NCI-H187 treated with DMSO at 0.1 percent for 48 hours (cell line): ENCODE measurements around the gene HS3ST4.
"Not testable (repeated sequence)": the region's sequence is repeated elsewhere in the genome, so short reads cannot be mapped to it uniquely, and the experiment has no call there.

Source experiments
- DNase-seq: peaks from one replicate; lab custom pipeline; 2025; lab: John Stamatoyannopoulos, UW

The HS3ST4 gene

DNA sequence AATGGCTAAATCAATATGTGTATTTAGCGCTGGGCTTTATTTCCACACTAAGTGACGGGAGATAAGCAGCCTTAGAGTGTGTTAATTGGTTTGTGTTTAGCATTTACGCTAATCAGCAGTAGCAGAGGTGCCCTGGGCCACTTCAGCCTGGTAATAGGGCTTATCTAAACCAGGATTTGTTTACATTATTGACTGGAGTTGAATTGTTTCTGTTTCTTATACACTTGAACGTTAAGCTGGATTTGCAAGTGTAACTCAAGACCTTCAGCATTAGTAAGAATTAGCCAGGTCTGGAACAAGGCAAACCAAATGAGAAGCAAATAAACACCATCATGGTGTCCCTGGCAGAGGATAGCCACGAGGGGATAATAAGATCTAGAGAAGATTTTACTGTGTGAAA lies 313.6 kb downstream of the HS3ST4 start:
- DNase-seq: no peak

GRCh38 chr16:26012376-26012775 lies 320.6 kb downstream of the HS3ST4 start:
- DNase-seq: no peak

DNA sequence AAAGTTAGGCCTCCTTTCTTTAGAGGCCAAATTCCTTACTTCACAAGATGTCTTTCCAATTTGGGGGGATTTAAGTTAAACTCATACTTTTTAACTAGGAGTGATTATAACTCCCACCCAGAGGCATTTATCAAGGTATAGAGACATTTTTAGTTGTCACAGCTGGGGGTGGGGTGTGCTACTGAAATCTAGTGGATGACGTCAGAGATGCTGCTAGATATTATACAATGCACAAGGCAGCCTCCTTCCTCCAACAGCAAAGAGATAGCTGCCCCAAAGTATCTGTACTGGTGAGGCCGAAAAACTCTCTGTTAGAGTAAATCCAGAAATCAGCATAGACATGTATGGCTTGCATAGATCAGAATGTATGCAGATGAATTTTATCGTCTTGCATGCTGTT lies 324.0 kb downstream of the HS3ST4 start:
- no peak for DNase-seq

GRCh38 chr16:26016989-26017388 lies 325.2 kb downstream of the HS3ST4 start:
- no peak for DNase-seq

DNA sequence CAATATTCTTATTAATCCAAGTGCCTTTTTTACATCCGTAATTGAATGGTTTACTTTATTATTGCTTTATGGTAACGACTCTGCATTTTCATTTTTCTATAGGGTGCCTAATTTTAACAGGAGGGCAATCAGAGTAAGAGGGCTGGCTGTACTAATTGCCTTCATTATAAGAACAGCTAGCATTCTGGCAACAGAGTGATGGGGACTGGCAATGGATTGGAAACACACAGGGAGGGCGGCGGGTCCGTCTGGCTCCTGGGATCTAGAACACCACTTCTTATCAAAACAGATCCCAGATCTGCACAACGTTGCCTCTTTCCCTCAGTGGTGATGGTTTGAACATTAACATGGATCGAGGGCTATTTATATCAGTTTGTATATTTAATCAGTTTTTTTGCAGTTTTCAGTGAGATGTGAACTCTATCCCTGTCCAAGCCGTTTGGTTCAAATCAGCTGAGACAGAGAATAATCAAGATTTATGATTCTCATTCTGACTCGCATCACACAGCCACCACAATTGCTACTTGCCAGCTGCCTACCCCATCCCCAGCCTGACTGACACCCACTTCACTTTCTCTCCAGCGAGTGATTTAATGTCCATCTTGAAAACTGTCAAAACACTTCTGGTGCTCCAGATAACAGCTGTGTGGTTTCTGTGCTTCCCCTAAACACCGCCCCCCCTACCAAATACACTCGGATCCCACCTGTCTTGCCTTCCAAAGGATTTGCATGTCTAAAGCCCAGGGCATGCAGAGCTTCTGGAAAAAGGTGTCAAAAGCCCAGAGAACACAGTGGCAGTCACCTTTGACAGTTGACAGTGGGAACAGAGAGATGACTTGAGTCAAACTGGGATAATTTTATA lies 327.9 kb downstream of the HS3ST4 start:
- DNase-seq: peak; percentile 50

DNA sequence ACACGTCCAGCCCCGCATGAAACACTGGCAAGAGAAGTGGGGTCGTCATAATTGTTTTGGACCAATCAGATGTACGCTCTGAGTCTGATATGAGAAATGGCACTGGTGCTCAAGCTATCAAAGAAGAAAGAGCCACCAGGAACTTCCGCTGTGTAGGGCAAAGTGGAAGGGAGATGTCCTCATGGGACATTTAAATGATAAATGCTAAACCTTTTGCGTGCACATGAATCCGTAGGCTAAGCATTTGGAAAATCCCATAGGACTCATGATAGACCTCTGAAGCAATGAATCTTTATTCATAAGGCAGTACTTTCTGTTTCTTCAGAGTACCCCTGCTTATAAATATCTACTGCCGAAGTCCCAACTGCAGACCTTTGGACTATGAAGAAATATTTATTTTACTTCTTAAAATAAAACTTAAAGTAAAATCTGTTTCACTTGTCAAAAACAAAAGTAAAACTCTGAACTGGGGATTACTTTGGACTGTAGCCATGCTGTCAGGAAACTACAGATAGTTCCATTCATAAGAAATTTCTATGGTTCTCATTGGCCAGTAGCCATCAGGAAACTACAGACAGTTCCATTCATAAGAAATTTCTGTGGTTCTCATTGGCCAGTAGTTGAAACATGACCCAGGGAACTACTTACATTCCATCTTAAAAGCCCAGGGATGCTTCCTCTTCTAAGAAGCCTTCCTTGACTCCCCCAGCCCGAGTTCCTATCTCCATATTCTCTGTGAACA lies 335.1 kb downstream of the HS3ST4 start:
- DNase-seq: no peak

DNA sequence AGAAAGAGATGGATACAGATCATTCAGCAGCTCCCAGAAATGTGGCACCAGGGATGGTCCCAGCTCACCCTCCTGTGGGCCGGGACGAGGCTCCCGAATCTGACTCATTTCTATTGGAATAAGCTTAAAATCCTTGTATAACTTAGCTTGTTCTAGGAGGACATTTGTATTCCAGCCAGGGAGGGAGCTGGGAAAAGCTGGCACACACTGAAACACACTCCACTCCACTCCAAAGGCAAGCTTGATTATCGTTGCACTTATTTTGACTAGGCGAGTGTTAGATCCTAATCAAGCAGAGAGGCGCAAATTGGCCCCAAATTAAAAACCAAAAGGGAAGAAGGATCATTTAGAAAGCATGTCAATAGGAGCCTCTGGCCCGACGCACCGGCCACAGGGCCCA lies 339.5 kb downstream of the HS3ST4 start:
- no peak for DNase-seq

GRCh38 chr16:26032661-26033060 lies 340.9 kb downstream of the HS3ST4 start:
- not testable (repeated sequence) for DNase-seq

GRCh38 chr16:26041952-26042668 lies 350.4 kb downstream of the HS3ST4 start:
- DNase-seq: no peak

DNA sequence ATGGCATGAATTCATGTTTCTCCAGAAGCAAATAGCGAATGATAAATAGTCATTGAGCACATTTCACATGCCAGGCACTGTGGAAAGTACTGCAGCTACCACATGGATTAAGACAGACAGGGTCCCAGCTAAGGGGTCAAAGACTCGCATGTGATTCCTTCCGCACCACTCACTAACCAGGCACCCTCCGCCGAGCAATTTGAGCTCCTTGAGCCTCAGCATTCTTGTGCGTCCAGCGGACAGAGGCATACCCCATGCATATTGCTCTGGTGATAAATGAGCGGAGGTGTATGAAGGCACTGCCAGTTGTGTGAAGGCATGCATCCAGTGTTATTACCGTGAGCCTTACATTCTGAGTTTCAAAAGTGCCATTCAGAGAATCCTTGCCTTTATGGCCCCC lies 358.7 kb downstream of the HS3ST4 start:
- DNase-seq: no peak

DNA sequence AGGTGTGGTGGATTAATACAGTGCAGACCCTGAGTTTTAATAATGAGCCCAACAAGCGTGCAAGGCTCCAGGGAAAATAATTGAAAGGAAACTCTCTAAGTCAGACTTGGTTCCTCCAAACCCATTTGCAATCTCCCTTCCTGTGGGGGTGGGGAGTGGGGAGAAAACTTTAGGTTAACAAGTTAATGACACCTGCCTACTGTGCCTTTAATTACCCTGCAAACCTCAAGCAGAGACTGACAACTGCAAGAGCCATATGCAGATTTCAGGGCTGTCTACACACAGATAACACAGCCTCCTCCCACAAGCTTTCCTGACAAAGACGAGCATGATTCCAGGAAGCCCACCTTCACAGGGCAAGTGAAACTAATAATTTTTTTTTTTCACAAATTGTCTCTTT lies 359.3 kb downstream of the HS3ST4 start:
- no peak for DNase-seq

DNA sequence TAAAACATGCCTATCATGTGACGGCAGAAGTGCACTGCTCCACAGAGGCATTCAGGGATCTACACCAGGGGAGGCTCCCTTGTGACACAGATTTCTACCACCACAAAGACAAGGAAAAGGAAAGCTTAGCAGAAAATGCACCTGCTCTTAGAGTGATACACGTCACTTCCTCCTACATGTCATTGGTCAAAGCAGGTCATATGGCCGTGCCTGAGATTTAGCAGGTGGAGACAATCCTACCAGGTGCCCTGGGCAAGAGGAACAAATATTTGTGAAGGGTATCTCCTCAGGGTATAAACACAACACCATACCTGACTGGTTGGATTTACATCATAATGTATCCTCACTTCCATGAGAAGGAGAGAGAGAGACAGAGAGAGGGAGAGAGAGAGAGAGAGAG lies 362.1 kb downstream of the HS3ST4 start:
- DNase-seq: no peak

GRCh38 chr16:26058326-26058725 lies 366.6 kb downstream of the HS3ST4 start:
- no peak for DNase-seq

GRCh38 chr16:26070302-26071100 lies 378.7 kb downstream of the HS3ST4 start:
- no peak for DNase-seq

GRCh38 chr16:26071101-26071866 lies 379.5 kb downstream of the HS3ST4 start:
- no peak for DNase-seq

- DNase-seq: peak; percentile 74
These were observed 387.1 kb downstream of the HS3ST4 start for GRCh38 chr16:26078716-26079355.

DNA sequence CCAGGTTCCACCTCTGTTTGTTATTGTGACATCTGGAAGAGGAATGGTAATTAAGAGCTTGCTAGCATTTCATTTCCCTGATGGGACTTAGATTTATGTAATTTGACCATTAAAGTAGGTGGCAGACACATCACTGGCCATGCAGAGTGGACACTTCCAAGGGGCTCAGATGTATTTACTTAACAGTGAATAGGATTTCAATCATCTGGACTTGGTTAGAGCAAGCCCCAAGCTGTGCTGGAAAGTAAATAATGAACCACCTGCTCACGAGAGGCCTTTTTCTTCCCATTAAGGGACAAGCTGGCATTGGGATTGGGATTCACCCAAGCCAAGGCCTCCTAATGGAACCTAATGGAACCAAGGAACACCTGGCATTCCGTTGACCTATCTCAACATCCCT lies 395.3 kb downstream of the HS3ST4 start:
- DNase-seq: peak; percentile 55

- no peak for DNase-seq
These were observed 399.8 kb downstream of the HS3ST4 start for GRCh38 chr16:26091511-26091910.

DNA sequence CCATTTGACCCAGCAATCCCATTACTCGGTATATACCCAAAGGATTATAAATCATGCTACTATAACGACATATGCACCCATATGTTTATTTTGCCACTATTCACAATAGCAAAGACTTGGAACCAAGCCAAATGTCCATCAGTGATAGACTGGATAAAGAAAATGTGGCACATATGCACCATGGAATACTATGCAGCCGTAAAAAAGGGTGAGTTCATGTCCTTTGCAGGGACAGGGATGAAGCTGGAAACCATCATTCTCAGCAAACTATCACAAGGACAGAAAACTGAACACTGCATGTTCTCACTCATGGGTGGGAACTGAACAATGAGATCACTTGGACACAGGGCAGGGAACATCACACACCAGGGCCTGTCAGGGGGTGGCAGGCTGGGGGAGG lies 406.4 kb downstream of the HS3ST4 start:
- DNase-seq: not testable (repeated sequence)

- no peak for DNase-seq
These were observed 410.6 kb downstream of the HS3ST4 start for GRCh38 chr16:26102369-26102768.
